ENCODE results near the gene HACD3.

GRCh38 chr15:65547841-65548240 is 17.6 kb downstream of the HACD3 start:
- TF ChIP-seq POLR2A (IDR thresholded peaks at IDR 0.05) = no peak
- TF ChIP-seq, protein P1, sequence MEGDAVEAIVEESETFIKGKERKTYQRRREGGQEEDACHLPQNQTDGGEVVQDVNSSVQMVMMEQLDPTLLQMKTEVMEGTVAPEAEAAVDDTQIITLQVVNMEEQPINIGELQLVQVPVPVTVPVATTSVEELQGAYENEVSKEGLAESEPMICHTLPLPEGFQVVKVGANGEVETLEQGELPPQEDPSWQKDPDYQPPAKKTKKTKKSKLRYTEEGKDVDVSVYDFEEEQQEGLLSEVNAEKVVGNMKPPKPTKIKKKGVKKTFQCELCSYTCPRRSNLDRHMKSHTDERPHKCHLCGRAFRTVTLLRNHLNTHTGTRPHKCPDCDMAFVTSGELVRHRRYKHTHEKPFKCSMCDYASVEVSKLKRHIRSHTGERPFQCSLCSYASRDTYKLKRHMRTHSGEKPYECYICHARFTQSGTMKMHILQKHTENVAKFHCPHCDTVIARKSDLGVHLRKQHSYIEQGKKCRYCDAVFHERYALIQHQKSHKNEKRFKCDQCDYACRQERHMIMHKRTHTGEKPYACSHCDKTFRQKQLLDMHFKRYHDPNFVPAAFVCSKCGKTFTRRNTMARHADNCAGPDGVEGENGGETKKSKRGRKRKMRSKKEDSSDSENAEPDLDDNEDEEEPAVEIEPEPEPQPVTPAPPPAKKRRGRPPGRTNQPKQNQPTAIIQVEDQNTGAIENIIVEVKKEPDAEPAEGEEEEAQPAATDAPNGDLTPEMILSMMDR (IDR thresholded peaks at IDR 0.05) = no peak
